Right renal cortex interstitium (tissue), 3 donors: ENCODE measurements around the gene NBPF3. TPM values are rescaled to one million over a fixed set of nuclear protein-coding genes. Genes with fewer than 3 reads are reported as not detected.

ENCODE experiments used
- DNase-seq, 3 donors: peaks; one replicate each; pipeline ENCODE4 v3.0.0-alpha.2; 2013; ENCODE audit warnings: low read depth in 3 of 3, low spot score in 2 of 3
- polyA plus RNA-seq, 3 donors: library from polyadenylated mRNA; unstranded; fragments of 120-200 nt; gene quantifications; one replicate each; pipeline ENCODE4 v1.2.1, GENCODE V29; 2013; ENCODE audit not compliant: insufficient read length in 3 of 3

NBPF3 gene
- polyA plus RNA-seq, 3 donors: 16.9 to 21.2 (median 17.9) TPM

- no peak for DNase-seq
Measured at GRCh38 chr1:21490774-21491487, 51.0 kb downstream of the NBPF3 start.

DNA sequence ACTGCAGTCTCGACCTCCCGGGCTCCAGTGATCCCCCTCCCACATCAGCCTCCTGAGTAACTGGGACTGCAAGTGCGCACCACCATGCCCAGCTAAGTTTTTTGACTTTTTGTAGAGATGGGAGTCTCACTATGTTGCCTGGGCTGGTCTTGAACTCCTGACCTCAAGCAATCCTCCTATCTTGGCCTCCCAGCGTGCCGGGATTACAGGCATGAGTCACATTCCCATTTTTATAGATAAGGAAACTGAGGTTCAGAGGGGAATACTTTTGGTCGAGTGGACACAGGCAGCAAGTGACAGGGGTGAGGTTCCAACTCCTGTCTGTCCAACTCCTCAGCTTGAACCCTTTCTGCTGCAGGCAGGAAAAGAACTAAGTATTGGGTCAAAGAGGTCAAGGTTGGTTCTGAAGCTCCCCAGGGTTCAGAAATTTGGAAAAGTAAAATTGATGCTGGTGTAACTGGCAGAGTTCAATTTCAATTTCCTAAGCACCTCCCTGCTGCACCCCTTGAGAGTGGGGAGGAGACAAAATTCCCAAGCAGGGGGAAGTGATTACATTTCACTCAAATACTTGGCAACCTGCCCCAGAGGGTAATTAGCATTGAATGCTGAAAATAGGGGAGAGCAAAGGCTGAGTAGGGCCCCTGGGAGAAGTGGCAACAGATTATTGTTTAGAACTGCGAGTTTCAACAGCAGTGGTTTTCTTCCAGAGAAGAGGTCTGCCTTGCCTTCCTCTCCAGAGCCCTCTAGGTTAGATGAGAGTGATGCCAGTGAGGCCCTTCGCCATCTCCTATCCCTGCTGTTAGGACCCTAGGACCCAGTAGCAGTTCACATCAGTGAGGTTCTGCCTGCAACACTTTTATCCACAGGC, 51.8 kb downstream of the NBPF3 start:
- no peak for DNase-seq

GRCh38 chr1:21492356-21492625, 52.4 kb downstream of the NBPF3 start:
- DNase-seq: no peak

- no peak for DNase-seq
Measured at GRCh38 chr1:21494196-21494595, 54.3 kb downstream of the NBPF3 start.

- no peak for DNase-seq
Measured at GRCh38 chr1:21495225-21495820, 55.4 kb downstream of the NBPF3 start.

- DNase-seq: no peak
Measured at GRCh38 chr1:21496063-21496462, 56.1 kb downstream of the NBPF3 start.

DNA sequence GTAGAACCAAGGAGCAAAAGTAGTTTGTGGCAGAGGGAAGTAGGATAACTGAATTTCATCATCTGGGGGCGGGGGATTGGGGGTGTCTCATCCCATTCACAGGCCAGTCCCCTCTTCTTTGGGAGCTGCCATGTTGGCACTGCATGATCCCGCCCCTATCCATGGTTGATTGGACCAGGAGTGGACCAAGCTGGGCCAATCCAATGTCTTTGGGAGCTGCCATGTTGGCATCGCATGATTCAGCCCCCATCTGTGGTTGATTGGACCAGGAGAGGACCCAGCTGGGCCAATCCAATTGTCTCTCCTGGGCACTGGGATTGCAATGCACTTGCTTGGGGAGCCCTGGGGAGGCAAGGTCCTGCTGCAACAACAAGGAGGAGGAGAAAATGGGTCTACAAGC, 56.9 kb downstream of the NBPF3 start:
- no peak for DNase-seq

DNA sequence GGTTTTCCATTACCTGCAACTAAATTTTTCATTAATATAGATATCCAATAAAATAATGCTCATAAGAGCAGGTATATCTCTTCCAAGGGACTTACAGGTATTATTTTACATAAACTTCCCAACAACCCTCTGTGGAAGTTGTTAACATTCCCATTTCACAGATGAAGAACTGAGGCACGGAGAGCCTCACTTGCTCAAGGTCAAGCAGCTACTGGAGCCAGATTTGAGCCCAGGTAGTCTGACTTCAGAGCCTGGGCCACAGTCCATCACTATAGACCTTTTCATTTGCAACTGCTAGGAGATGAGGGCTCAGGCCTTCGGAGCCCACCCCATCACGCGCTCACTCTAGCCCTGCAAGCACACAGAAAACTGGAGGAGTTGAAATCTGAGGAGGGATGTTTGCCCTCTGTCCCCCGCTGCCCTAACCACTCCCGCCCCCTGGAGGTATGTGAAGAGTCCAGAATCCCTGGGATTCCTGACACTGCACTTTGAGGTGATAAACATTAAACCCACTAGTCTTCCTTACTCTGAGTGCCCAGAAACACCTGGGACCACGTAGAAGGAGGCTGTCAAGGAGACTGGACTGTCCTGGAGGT, 57.6 kb downstream of the NBPF3 start:
- no peak for DNase-seq

GRCh38 chr1:21499283-21499950, 59.5 kb downstream of the NBPF3 start:
- DNase-seq: no peak

- no peak for DNase-seq
Measured at GRCh38 chr1:21503706-21504377, 63.9 kb downstream of the NBPF3 start.

DNA sequence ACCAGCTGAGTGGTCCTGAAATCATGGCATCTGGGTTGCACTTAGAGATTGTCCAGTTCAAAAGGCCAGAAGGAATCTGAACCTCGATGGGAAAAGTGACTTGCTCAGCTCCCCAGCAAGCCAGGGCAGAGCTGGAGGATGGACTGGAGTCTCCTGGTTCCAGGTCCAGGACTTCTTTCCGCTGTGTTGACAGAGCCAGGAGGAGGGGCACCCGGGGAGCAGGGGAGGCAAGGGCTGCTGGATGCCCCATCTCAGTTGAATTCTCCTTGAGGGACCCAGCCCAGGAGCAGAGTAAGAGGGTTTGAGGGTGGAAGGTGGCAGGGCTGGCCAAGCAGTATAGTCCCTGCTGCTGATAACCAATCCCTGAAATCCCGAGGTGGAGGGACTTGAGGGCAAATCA, 66.9 kb downstream of the NBPF3 start:
- no peak for DNase-seq

GRCh38 chr1:21507511-21508270, 67.8 kb downstream of the NBPF3 start:
- no peak for DNase-seq

DNA sequence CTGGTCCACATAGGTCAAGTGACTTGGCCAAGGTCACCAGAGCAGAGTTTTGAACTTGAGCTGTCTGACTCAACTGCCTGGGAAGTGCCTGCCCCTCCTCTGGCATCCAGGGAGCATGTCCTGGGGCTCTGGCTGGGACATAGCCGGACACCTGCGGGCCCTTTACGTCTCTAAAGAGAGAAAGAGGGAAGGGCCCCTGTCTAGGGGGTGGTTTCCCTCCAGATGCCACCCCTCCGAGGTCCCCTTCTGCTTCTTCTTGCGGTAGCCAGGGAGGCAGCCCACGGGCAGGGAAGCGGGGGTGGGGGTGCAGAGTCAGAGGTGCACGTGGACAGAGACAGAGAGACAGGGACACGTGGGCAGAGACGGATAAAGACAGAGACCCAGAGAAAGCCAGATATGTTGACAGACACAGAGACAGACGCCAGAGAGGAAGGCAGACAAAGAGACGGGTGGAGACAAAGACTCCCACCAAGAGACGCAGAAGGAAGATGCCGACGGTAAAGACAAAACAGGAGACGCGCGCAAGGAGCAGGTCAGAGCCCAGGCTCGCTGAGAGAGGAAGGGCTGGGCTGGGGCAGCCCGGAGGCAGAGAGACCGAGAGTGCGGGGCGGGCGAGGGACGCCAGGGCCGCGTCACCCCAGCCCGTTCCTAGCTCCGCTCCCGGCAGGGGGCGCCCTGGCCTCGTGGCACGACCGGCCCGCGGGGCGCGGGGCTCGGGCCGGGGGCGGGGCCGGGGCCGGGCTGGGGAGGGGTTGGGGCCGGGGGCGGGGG, 68.8 kb downstream of the NBPF3 start:
- no peak for DNase-seq

DNA sequence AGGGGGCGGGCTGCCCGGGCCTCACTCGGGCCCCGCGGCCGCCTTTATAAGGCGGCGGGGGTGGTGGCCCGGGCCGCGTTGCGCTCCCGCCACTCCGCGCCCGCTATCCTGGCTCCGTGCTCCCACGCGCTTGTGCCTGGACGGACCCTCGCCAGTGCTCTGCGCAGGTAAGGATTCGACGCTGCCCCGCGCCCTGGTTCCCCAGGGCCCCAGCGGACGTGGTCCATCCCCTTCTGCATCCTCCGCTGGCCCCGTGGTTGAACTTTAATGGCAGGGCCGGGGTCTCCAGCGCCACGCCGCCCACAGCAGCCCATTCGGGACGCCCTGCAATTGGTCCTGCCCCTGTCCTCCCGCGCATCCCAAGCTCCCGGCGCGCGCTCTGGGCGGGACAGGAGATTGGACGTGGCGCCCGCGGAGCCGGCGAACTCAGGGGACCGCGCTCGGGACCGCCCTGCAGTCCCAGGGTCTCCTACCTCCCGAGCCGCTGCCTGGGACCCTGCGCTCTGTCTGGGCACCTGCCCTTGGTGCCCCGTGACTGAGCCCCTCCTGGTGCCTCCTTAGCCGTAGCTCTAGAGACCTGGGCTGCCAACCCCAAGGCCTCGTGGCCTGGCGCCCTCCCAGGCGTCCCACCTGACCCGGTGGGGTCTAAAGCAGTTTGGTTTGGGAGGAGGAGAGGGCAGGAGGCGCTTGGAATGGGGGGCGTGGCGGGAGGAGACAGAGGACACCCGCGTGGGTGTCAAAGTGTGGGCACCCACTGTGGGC, 69.6 kb downstream of the NBPF3 start, which contains the start of gene ALPL:
ALPL (plus strand) TSS at position 73 of the 762 bp plus-strand sequence. CDS start 44,659 bp downstream, outside the sequence.
- no peak for DNase-seq

- no peak for DNase-seq
Measured at GRCh38 chr1:21510113-21510493, 70.2 kb downstream of the NBPF3 start.

DNA sequence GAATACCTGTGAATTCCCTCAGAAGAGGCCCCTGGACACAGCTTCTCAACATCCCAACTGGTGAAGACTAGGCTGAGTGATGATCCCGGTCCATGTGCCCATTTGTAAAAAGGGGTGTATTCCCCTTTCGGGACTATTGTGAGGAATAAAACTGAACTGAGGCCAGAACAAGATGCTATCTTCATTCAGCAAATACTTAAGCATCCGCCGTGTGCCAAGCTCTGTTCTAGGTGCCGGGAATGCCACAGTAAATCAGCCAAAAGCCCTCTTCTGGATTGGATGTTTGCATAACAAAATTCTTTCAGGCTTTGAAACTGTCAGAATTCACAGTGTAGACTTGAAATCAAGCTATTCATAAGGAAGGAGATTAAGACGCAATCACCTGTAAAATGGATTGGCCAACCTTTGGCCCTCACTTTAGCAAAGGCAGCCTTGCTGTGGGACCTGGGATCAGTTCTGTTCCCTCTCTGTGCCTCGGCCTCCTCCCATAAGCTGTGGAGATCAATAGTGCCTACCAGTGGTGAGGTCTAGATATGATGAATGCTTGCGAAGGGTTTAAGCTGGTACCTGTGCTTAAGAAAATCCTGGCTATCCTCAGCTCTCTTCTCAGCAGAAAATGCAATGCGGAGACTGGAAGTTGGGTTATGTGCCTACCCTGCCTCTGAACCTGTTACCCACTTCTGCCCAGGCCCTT, 71.1 kb downstream of the NBPF3 start:
- no peak for DNase-seq
